ENCODE measurements around the gene KCNK3. TPM values are rescaled to one million over a fixed set of nuclear protein-coding genes. Genes with fewer than 3 reads are reported as not detected.
"Not testable (repeated sequence)": the region's sequence is repeated elsewhere in the genome, so short reads cannot be mapped to it uniquely, and the experiment has no call there.

KCNK3 gene
- polyA plus RNA-seq, 3 donors = 1.4 to 5.3 (median 2.0) TPM

DNA sequence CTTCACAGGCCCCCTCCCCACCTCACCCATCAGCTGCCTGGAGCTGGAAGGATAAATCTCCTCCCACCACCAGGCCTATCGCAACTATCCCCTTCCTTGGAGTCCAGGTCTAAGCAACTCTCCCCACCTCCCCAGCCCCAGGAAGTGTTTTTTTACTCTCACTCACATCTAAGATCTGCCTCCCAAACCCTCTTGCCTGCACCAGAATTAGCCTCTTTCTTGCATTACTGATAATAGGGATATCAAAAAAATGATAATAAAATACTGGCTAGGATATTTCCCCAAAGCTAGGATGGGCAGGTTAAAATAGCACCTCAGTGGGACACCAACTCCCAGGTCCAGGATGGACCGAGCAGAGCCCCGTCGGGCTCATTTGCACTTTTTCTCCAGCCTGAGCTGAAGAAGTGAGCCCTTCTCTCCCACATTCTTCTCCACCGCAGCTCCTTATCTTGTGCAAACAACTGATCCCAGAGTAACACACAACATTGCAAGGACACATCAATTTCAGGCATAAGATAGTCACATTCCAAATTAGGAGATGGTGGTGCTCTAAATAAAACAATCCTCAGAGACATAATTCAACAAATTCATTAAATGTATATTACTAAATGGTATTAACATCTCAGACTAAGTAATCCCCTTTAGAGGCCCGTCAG lies 33.7 kb upstream of the KCNK3 start:
- no peak for DNase-seq

DNA sequence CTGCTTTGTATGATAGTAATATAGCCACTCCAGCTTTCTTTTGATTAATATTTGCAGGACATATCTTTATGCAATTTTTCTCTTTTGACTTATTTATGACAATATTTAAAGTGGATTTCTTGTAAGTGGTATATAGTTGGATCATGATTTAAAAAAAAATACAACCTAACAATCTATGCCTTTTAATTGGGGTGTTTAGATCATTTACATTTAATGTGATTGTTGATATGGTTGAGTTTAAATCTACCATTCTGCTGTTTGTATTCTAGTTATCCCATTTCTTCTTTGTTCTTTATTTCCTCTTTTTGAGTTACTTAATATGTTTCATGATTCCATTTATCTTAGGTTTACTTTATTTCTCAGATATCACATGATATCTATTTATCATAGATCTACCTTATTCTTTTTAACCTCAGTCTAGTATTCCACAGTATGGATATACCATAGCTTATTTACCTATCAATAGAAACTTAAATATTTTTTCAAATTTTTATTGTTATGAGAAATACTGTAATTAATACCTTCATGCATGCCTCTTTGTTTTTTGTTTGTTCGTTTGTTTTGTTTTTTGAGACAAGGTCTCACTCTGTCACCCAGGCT lies 32.1 kb upstream of the KCNK3 start:
- DNase-seq = no peak

- not testable (repeated sequence) for DNase-seq
These were observed 27.2 kb upstream of the KCNK3 start for GRCh38 chr2:26665296-26665695.

GRCh38 chr2:26666671-26667070 lies 25.9 kb upstream of the KCNK3 start:
- no peak for DNase-seq

DNA sequence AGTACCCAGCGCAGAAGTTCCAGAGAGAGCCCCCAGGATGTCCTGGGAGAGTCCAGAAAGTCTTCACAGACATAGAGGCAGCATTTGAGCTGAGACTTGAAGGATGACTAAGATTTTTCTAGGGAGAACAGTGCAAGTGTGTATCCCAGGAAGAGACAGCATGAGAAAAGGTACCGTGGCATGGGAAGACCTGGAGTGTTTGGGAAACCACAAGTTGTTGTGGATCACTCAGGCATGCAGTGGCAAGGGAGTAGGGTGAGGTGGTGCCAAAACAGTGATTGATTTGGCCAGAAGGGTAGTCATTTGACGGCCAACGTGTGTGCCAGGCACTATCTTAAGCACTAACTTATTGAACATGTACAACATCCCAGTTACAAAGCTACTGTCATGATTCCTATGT lies 24.5 kb upstream of the KCNK3 start:
- DNase-seq = no peak

GRCh38 chr2:26668856-26669750 lies 23.4 kb upstream of the KCNK3 start:
- no peak for DNase-seq

DNA sequence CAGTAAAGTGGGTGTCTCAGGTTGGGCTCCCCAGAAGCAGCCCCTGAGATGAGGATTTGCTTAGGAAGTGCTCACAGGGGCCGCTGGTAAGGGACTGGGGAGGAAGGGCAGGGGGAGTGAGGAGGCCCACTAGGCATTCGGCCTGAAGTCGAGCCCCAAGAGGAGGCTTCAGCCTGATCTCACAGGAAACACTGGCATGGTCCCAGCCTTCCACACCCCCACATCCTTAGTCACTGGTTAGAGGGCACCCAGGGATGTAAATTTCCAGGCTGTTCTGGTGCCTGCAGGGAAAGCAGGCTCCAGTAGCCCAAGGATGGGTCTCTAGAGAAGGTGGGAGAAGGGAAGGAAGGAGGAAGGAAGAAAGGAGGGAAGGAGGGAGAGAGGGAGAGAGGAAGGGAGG lies 22.4 kb upstream of the KCNK3 start:
- DNase-seq = no peak

DNA sequence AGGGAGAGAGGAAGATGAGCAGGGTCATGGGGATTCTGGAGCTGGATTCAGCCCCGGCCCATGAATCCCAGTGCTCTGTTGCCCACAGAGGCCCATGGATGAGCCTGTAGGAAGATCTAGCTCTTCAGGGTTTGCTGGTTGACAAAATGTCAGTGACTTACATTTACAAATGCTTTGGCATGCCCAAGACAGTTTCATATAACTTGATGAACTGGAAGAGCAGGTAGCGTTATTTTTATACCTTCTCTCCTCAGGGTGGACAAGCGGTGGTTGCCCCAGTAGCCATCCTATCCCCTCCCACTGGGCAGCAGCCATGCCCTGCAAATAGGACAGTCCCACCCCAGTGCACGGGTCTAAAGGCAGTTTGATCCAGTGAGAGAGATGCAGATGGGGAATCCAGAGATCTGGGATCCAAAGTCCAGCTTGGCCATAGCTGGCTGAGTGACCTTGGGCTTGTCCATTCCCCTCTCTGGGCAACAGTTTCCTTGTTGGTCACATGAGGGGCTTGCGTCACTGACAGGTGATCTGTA lies 21.5 kb upstream of the KCNK3 start:
- no peak for DNase-seq

DNA sequence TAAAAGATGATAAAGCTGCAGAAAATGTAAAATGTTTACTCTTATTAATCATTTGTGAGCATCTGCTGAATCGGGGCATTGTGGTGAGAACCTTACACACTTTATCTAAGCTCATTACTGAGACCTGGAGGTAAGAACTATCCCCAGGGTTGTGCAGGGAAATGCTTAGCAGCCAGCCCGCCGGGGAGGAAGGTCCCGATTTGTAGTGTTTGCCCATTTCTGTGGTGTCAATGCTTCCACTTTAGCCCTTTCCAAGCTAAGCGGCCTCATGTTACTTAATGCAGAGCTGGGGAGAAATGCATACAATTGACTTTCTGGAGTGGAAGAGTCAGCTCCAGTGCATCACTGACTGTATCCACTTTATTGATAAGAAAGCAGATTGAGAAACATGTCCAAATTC lies 20.8 kb upstream of the KCNK3 start:
- DNase-seq = no peak

GRCh38 chr2:26672112-26672817 lies 20.3 kb upstream of the KCNK3 start:
- peak; percentile 41 for DNase-seq

DNA sequence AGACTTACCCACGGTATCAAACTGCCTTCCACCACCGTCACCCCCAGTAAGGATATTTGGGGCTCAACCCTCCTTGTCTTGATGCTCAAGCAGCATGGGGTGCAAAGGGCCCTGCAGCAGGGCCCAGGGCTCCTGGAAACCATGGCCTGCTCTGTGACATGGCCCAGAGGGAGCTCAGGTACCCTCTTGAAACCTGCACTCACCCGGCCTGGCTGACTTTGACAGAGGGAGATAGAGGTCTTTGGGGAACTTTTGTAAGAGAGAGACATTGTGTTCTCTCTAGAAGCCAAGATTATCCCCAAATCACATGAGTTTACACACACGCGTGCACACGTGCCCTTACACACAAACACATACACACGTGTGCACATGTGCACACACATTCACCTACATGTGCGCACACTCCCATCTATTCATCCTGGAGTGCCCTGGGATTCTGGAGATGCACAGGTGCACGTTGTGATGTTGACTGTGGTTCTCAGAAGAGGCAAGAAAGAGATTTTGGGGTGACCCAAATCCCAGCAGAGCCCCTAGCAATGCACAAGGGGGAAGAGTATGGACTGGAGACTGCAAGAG lies 19.6 kb upstream of the KCNK3 start:
- no peak for DNase-seq

DNA sequence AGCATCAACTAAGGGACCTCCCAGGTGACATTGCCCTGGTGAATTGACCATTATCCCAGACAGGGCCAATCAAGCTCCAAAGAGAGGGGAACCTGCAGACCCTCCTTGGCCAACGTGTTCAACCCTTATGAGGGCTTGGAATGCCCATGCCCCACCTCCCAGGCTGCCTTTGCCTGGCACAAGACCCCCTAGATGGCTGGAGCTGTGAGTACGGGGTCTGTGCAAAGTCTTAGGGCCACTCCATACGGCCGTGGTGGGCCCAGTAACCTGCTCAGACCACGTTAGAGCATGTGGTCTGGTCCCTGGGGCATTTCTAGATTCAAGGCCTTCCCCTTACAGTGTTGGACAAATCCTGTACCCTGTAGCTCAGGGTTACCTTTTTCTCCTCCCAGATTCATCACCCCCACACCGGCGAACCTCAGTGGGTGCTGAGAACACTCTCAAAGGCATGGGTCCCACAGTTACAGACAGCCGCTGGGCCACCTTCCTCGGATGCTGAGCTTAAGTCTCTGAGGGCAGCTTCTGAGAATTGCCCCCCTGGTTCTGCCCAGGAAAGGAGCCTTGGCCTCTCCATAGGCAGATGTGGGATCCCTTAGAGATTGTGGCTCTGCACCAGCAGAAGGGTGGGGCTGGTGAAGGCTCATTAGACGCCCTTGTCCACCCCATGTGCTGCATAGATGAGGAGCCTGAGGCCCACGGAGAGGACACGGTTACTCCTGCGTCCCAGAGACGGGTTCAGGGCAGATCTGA lies 18.3 kb upstream of the KCNK3 start:
- DNase-seq = no peak

DNA sequence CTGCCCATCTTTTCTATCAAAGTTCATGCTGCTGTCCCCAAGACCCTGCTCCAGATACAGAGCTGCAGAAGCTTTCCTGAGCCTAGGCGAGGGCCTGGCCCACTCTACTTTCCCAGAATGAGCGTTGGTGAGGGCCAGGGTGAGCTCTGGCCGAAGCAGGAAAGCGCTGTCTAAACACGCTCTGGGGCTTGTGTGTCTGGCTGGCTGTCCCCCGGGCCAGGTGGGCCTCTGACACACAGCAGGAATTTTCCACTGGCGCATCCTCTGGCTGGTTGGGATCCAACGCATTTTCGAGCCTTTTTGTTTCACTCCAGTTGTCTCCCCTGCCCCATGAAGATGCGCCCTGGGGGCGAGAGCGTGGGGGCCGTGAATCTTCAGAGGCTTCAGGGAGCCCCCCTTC lies 17.8 kb upstream of the KCNK3 start:
- no peak for DNase-seq

- no peak for DNase-seq
These were observed 16.8 kb upstream of the KCNK3 start for GRCh38 chr2:26675651-26676255.

DNA sequence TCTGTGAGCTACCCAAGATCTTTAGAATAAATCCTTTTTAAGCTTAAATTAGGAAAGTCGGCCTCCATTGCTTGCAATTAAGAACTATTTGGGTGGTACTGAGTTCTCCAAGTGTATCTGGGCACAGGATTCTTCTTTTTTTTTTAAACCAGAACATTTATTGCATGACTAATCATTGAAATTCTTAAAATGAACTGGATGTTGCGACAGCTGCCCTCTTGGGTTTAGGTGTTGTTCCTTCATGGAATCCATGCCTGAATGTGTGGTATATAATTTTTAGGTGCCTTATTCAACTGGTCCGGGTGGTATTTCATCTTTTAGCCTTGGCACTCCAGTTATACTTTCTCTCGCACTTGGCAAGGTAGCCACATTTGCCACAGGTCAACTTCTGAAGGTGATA lies 14.5 kb upstream of the KCNK3 start:
- no peak for DNase-seq

DNA sequence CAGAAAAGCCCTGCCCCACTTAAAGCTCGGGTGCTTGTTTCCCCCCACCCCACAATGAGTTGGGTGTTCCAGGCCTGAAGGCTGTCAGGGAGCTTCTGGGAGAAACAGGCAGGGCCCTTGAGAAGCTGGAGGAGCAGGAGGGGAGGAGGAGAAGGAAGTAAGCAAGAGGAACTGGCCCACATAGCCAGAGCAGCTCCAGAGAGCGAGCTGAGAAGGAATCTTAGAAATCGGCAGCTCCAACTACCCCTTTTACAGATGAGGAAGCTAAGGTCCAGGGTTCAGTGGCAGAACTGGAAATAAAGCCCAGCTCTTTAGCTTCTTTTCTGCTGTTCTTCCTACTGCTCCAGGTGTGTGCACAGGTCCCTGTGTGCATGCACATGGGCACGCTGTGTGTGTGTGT lies 12.7 kb upstream of the KCNK3 start:
- no peak for DNase-seq

- DNase-seq = no peak
These were observed 10.9 kb upstream of the KCNK3 start for GRCh38 chr2:26681656-26682055.

- DNase-seq = no peak
These were observed 10.4 kb upstream of the KCNK3 start for GRCh38 chr2:26682155-26682554.

DNA sequence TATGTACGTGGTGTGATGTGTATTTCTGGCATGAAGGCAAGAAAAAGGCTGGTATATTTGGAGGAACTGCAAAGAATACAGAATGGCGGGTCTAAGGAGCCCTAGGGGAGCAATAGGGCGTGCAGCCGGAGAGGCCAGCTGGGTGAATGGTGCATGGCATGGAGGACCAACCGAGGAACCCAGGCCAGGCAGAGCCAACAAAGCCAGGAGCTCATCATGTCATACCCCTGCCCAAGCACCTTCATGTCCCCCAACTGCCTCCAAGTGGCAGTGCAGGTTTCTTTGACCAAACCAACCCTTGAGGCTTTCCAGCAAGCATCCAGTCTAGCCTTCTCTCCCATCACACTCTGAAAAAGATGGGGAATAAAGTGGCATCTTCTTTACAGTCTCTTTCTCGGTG lies 8.9 kb upstream of the KCNK3 start:
- no peak for DNase-seq

- DNase-seq = no peak
These were observed 7.2 kb upstream of the KCNK3 start for GRCh38 chr2:26685341-26685740.

Data from renal pelvis (tissue), 4 donors.